GM12878 (cell line): ENCODE data around the gene SLC35F3.

ENCODE experiments used
- CTCF ChIP-seq, 3 experiments: IDR thresholded peaks in 2 of 3; conservative IDR thresholded peaks in 1 of 3; 2 replicates each; pipeline ENCODE4 v1.5.1; 2011; ENCODE audit warnings: low read depth in 3 of 3, low read length in 3 of 3, mild to moderate bottlenecking in 3 of 3, control low read depth in 2 of 3, moderate library complexity in 2 of 3, inconsistent platforms in 1 of 3, mixed read lengths in 1 of 3; ENCODE audit not compliant: control insufficient read depth in 2 of 3, insufficient read depth in 1 of 3; ENCODE audit errors: extremely low read depth in 1 of 3
- ESRRA ChIP-seq: IDR thresholded peaks from 2 replicates; pipeline ENCODE4 v1.6.1; 2012; ENCODE audit warnings: mild to moderate bottlenecking, low read length, improper control_type of control experiment
- EZH2 ChIP-seq: IDR thresholded peaks from 2 replicates; pipeline ENCODE4 v1.6.1; 2012; ENCODE audit warnings: low read depth, mild to moderate bottlenecking, control low read depth, inconsistent platforms, low read length, borderline replicate concordance; ENCODE audit not compliant: control insufficient read depth
- PML ChIP-seq: IDR thresholded peaks from 2 replicates; pipeline ENCODE4 v1.6.1; 2012; ENCODE audit warnings: low read length, inconsistent platforms
- POLR2AphosphoS5 ChIP-seq: IDR thresholded peaks from 2 replicates; pipeline ENCODE4 v1.6.1; 2011; ENCODE audit warnings: mild to moderate bottlenecking, low read length, inconsistent platforms
- SREBF2 ChIP-seq: IDR thresholded peaks from 2 replicates; pipeline ENCODE4 v1.6.1; 2012; ENCODE audit warnings: mild to moderate bottlenecking, low read length
- STAT1 ChIP-seq: fragments of 450-650 bp; conservative IDR thresholded peaks from 2 replicates; pipeline ENCODE4 v1.6.1; 2014; ENCODE audit warnings: antibody characterized with exemption, mild to moderate bottlenecking
- SUZ12 ChIP-seq: fragments of 200-600 bp; sonication (generic); IDR thresholded peaks from one replicate; pipeline ENCODE4 v1.6.1; 2018; ENCODE audit warnings: antibody characterized with exemption, mild to moderate bottlenecking; ENCODE audit not compliant: unreplicated experiment
- YY1 ChIP-seq: IDR thresholded peaks from 2 replicates; pipeline ENCODE4 v1.6.1; 2011; ENCODE audit warnings: low read depth, mild to moderate bottlenecking, low read length
- ZBTB11 ChIP-seq: fragments of 450-650 bp; formaldehyde crosslinking; IDR thresholded peaks from 2 replicates; pipeline ENCODE4 v1.5.0; 2022; ENCODE audit warnings: mild to moderate bottlenecking, missing genetic modification characterization
- ZNF24 ChIP-seq: fragments of 450-650 bp; IDR thresholded peaks from 2 replicates; pipeline ENCODE4 v1.6.1; 2017; ENCODE audit warnings: antibody characterized with exemption, mild to moderate bottlenecking

- no peak for TF ChIP-seq CTCF (IDR thresholded peaks at IDR 0.05 in 2 of 3, conservative IDR thresholded peaks at IDR 0.05 in 1 of 3; ENCODE audit: control insufficient read depth in 2 of 3, extremely low read depth in 1 of 3, insufficient read depth in 1 of 3, low read depth in 3 of 3, low read length in 3 of 3)
- no peak for TF ChIP-seq STAT1
- TF ChIP-seq EZH2: no peak
- TF ChIP-seq SREBF2: no peak
- TF ChIP-seq YY1: no peak
- TF ChIP-seq SUZ12: no peak
- TF ChIP-seq ZBTB11 (CRISPR knock-in tag): no peak
- no peak for TF ChIP-seq ZNF24
- no peak for TF ChIP-seq POLR2AphosphoS5
- TF ChIP-seq PML: no peak
- no peak for TF ChIP-seq ESRRA
These were observed 335.5 kb downstream of the SLC35F3 start for GRCh38 chr1:234239936-234240335.
